ENCODE measurements around the gene PTX3.

- TF ChIP-seq CTCF (conservative IDR thresholded peaks at IDR 0.05; ENCODE audit: low read depth, low read length): no peak
- TF ChIP-seq EZH2 (IDR thresholded peaks at IDR 0.05; ENCODE audit: borderline replicate concordance, low read depth, low read length, poor library complexity, severe bottlenecking): no peak
Measured at GRCh38 chr3:157452097-157452496, 15.4 kb downstream of the PTX3 start.

All from A673 (cell line).